GM04503 (cell line): ENCODE data around the gene DNAJC3.
"Not testable (repeated sequence)": the region's sequence is repeated elsewhere in the genome, so short reads cannot be mapped to it uniquely, and the experiment has no call there.

Source experiments
- DNase-seq: peaks from one replicate; pipeline ENCODE4 v3.0.0-alpha.2; 2012; ENCODE audit warnings: low read depth

The DNAJC3 gene, protein sequence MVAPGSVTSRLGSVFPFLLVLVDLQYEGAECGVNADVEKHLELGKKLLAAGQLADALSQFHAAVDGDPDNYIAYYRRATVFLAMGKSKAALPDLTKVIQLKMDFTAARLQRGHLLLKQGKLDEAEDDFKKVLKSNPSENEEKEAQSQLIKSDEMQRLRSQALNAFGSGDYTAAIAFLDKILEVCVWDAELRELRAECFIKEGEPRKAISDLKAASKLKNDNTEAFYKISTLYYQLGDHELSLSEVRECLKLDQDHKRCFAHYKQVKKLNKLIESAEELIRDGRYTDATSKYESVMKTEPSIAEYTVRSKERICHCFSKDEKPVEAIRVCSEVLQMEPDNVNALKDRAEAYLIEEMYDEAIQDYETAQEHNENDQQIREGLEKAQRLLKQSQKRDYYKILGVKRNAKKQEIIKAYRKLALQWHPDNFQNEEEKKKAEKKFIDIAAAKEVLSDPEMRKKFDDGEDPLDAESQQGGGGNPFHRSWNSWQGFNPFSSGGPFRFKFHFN

DNA sequence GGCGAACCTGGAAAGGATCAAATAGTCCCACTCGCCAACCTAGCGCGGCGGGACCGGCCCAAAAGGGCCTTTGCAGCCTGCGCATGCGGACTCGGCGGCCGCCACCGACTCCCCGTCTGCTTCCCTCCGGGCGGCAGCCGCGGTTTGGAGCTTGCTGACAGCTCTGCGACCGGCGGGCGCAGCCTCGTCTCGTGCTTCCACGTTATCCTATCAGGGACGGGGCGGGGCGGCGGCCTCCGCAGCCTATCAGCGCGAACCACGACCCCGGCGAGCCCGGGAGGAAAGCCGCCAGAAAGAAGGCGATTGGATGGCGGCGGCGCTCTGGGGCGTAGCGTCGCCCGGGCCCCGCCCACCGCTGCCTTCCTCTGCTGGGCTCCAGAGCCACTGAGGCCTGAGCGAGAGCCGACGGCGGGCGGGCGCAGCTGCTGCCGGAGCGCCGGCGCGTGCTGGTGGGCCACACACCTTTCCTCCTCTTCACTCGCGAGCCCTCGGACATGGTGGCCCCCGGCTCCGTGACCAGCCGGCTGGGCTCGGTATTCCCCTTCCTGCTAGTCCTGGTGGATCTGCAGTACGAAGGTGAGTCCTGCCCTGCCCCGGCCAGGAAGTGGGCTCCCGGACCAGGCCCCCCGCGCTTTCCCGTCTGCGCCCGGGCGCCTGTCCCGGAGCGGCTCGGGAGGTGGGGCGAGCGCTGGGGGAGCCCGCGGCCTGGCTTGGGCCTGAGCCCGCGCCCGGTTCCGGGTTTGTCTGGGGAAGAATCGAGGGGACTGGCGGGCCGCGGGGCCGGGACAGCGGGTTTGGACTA is at the start of gene DNAJC3:
TSS of gene DNAJC3 (plus strand) at position 378 of the 802 bp plus-strand sequence. CDS start at position 495, 117 bp downstream.
- DNase-seq, result peak; percentile 83

DNA sequence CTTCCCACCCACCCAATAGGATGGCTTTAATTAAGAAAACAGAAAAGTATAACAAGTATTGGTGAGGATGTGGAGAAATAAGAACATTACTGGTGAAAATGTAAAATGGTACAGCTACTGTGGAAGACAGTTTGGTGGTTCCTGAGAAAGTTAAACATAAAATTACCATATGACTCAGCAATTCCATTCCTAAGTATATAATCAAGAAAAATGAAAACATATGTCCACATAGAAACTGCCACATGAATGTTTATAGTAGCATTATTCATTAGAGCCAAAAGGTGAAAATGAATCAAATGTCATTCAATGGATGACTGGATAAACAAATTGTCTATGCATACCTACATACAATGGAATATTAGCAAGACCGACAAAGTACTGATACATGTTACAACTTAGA is 49.3 kb upstream of the DNAJC3 start:
- DNase-seq, result peak; percentile 19

DNA sequence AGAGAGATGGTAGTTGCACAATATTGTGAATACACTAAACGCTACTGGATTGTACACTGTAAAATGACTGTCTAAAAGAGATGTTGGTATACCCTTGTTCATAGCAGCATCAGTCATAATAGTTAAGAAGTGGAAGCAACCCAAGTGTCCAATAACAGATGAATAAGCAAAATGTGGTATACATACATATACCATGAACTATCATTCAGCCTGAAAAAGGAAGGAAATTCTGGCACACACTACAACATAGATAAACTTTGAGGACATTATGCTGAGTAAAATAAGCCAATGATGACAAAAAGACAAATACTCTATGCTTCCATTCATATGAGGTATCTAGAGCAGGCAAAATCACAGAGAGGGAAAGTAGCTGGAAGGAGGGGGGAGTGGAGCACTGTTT is 48.5 kb upstream of the DNAJC3 start:
- no peak for DNase-seq

DNA sequence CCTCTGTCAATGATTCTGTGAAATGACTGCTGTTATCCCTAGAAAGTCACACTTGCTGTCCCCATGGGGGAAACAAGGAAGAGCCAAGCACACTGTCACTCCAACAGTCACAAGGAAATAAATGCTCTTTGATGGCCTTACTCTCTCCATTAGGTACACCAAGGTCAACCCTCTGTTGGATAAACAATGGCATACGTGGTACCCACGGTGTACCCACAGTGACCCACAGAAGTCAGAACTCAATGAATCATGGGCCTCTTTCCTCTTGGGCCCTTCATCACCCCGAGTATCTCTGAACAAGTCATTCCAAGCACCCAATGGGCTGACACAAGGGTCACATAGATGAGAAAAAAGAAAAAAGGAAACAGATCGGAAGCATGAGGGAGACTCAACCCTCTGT is 47.9 kb upstream of the DNAJC3 start:
- DNase-seq, result no peak

DNA sequence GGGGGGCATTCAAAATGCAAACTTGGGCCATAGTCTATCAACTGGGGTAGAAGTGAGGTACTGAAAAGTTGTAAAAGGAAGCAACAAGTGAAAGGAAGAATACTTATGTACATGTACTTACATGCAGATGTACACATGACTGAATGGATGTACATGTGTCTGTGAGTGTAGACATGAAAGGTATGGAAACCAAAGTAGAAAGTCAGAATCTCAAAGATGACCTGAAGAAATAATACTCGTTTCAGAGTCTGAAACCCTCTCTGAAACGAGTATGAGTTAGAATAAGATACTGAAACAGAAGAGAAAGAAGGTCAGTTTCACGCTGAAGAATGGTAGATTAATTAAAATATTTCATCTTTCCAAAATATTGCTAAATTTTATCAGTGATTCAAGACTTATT is 46.3 kb upstream of the DNAJC3 start:
- no peak for DNase-seq

DNA sequence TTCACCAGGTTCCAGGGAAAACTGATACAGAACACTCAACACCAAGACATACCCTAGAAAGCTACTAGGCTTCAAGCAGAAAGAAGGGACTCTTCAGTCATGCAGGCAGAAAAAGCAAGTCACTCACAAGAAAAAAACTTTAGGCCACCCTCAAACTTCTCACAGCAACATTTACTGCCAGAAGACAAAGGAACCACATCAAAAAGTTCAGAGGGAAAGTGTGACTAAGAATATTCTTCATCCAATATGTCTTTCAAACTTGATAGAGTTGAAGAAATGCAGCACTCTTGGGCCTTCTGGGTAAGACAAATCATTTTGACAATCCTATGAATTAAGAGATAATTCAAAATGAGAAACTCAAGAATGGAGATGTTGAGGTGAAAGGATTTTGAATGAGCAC is 40.1 kb upstream of the DNAJC3 start:
- no peak for DNase-seq

DNA sequence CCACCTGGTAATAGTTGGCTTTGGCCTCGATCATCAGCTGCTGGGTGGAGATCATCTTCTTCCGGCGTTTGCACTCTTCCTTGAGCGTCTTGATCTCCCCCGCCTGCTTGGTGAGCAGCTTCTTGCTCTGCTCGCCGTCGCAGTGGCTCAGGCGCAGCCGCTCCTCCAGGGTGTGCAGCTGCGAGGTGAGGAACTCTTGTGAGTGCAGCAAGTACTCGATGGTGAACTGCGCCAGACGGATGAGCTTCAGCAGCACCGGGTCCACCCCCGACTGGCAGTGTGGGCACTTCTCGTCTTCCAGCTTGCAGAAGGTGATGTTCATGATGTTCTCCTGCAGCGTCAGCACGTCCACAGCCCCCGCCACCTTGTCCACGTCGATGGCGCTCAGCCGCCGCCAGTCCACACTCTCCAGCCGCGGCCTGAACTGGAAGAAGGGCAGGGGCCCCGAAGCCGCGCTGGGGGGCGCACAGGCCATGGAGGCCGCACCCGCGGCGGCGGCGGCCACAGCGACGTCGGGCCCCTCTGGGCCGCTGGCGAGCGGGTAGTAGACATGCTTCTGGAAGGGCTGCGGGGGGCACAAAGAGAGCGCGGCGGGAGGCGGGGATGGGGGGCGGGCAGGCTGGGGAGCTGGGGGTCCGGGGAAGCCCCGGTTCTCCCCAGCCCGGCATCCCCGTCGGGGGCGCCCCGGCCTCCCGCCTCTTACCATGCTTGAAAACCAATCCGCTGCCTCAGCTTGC is 35.5 kb upstream of the DNAJC3 start:
- no peak for DNase-seq

DNA sequence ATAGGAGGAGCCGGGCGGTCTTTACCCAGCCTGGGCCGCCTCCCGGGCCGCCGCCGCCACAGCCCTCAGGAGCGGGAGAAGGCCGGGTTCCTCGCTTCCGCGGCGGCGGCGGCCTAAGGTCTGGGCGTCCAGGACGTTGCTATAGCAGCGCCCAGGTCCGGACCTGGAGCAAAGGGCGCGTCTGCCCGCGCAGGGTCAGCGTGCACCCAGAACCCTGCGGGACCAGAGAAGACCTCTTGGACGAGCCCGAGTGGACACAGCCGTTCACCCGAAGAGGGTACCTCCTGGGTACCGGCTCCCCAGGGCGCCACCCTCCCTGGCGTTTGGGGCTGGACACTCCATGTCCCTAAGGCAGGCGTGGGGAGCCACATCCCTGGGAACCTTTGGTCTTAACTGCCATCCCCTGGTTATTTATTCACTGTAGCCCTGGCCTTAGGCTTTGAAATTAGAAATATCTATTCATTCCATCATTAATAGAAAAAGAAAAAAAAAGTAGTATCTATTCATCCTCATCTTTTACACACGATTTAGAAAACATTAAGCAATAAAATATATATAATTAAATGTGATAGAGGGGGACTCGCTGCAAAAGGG is 34.8 kb upstream of the DNAJC3 start:
- no peak for DNase-seq

DNA sequence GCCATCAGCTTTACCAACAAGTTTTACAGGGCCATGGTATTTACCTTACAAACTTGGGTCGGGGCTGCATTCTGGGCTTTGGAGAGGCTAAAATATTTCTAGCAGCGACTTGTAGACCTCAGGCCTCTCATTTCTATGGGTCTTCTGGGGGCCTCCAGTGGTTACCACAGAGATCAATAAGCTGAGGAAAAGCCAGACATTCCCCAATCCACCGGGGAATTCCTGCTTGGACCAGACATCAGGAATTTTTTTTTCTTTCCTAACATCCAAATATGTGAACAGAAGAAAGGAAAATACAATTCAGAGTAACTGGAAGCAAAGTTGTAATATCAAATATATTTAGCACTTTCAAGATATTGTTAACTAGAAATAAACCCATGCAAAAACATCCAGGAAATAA is 33.9 kb upstream of the DNAJC3 start:
- no peak for DNase-seq

DNA sequence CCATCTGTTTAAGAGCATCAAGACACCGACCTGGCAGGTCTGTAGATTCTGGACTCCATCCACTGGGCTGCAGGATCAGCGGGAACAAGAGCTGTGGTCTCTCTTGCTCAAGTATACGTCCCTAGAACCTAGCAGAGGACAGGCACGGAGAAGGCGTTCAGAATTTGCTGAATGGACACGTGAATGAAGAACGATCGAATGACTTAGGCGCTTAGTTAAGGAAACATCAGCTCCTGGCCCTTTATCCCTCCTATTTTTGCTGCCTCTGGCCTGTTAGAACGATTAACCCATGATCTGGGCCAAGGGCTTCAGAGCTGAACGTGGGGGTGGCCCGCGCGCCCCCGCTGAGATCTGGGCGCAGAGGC is 33.4 kb upstream of the DNAJC3 start:
- no peak for DNase-seq

DNA sequence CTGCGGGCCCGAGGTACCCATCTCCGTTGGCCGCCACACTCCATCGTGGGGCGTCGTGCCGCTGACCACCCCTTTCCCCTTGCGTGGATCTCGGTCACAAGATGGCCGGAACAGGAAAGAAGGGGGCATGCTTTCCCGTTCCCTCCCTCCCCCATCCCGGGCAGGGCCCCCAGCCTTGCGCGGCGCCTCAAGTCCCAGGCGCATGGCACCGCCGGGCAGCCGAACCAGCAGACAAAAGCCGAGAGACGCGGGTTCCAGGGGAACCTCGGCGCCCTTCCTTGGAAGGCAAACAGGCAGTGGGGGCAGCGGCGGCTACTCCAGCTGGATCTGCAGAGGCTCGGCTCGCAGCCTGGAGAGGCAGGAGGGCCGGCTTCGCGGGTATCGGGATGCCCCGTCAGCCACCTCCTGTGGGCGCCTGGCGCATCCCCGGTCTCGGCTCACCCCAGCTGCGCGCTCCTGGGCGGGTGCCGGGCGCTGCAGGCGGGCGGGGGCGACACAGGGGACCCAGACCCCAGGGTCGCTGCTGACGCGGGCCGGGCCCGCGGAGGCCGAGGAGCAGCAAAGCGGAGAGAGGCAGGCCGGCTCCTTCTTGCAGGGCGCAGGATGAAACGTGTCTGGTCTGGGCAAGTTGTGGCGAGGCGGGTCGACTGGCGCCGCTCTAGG is 32.9 kb upstream of the DNAJC3 start:
- no peak for DNase-seq

DNA sequence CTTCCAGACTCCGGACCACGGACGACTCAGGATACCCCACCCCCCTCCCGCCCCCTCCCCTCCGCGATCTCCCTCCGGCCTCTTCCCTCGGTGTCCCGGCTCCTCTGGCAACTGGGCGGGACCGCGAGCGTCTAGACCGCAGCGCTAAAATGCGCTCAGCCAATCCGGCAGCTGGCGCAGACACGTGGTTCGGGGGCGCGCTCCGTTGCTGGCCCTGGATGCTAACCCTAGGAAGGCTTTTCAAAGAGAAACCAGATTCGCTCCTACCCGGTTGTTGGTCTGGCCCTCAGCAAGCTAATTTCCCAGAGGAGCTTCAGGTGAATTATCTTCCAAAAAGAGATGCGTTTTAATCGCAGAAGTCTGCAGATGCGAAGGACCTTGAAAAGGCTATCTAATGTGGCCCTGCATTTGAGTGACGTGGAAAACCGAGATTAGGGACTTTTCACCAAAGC is 32.3 kb upstream of the DNAJC3 start, which contains the start of gene DZIP1:
TSS of gene DZIP1 (minus strand) at position 106 of the 452 bp plus-strand sequence. CDS start 2,677 bp downstream, outside the sequence.
- DNase-seq, result peak; percentile 42

DNA sequence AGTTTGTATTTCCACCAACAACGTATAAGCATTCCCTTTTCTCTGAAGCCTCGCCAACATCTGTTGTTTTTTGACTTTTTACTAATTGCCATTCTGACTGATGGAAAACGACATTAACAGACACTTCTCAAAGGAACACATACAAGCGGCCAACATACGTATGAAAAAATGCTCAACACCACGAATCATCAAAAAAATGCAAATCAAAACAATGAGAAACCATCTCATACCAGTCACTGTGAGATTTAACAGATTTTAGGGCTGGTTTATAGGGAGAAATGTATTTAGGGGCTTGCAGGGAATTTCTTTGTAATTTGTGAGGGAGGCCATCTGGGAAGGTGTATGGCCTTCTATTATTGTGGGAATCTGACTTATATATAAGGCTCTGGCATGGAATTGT is 29.6 kb upstream of the DNAJC3 start:
- DNase-seq, result no peak

DNA sequence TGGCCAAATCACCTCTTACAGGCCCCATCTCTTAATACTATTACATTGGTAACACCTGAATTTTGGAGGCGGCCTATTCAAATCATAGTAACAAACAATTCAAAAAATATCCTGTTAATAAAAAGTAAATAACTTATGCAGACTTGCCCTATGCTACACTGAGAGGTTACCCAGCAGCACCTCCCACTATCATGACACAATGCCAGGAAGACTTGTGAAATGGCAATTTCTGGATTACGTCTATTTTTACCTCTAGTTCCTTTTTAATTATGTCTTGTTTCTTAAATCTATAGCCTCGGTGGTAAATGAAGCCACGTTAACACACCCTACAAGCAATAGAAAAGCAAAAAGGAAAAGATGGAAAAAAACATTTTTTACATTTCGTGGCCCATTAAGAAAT is 26.2 kb upstream of the DNAJC3 start:
- no peak for DNase-seq

DNA sequence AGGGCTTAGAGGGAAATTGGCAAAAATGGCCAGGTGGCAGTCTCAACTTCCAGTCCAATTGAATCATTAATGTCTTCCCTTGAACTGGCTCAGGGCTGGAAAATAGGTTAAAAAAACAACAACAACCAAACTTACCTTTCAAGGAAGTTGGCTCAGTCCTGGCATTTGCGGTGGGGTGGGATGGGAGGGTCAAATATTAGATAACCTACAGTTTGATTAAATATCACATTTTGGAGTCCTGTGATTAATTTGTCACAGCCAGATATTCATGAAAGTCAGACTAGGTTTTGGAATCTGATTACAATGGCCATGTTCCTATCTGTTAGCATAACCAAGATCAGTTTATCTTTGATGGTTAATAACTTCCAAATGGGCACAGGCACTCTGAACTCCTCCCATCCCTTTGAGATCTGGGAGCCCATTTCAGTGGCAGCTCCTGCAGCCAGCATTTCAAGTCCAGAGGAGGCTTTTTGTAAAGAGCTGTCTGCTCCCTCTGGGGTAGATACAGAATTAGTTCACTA is 24.6 kb upstream of the DNAJC3 start:
- DNase-seq, result no peak

DNA sequence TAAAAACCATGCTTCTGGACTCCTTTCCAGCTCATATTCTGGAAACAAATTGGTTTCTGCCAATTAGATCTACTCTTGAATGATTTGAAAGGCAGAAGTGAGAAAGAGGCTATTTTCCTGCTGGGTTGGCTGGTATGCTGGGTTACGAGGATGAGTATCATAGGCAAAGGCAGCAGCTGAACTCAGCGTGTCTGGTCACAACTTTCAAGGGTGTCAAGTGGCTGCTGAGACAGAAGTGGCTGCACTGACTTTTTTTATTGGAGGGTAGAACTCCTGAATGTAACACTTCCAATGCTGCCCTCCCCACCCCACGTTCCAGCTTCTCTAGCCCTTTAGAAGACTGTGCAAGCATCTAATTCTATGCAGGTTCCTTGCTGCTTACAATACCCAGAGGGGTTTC is 24.1 kb upstream of the DNAJC3 start:
- no peak for DNase-seq

DNA sequence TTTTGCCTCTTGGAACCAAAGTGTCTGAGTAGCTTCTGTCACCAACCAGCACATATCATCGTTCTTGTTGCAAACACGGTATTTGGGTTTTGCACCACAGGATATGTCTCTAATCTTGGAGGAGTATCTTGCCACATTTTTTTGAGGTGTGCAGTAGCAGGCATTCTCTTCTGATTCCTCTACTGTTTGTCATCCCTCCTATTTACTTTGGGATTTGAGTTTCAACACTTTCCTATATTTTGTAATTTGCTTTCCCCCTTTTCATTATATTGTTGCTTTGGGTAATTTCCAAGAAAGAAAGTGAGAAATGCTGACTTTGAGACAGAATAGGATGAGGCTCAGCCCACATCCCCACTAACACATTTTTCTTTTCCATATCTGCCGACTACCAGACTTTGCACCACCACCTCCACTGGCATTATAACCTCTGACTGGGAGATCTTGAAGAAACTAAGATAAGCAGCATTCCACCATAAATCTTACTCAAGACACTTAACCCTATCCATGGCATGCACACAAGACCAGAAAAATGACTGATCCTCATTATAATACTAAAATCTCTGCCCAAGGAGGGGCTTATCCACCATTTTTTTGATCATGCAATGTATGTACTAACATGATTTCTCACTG is 20.4 kb upstream of the DNAJC3 start:
- DNase-seq, result no peak

DNA sequence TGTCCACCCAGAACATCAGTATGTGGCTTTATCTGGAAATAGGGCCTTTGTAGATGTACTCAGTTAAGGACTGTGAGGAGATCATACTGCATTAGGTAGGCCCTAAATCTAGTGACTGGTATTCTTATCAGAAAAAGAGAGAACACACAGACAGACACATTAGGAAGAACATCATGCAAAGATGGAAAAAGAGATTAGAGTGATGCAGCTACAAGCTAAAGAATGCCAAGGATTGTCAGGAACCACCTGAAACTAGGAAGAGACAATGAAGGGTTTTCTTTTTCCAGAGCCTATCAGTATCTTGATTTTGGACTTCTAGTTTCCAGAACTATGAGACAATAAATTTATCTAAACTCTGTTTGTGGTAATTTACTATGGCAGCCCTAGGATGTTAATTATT is 17.4 kb upstream of the DNAJC3 start:
- DNase-seq, result no peak

DNA sequence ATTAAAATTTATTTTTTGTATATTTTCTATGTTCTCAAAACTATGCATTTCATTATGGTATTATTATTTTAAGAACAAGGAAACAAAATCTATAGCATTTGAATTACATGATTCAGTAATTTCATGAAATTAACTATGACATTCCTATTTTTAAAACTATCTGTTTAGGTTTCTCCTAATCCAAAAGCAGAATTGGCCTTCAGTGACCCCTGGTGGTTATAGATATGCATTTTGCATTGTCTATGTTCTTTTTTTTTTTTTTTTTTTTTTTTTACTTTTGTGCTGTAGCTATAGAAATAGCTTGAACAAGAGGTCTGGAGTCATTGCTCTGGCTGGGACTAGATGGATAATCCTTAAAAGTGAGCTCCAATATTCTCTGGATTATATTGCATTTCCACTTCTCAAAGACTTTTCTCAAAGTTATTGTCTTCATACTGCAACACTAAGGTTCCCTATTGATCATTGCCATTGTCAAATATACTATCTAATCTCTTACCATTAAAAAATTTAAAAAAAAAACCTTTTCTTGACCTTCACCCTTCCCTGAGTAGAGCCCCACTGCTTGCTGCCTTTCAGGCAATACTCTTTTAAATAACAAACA is 15.9 kb upstream of the DNAJC3 start:
- no peak for DNase-seq

DNA sequence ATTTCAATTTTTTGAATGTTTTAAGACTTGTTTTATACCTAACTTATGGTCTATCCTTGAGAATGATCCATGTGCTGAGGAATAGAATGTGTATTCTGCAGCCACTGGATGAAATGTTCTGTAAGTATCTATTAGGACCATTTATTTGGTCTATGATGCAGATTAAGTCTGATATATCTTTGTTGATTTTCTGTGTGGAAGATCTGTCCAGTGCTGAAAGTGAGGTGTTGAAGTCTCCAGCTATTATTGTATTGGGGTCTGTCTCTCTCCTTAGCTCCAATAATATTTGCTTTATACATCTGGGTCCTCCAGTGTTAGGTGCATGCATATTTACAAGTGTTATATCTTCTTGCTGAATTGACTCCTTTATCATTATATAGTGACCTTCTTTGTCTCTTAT is 9.7 kb upstream of the DNAJC3 start:
- not testable (repeated sequence) for DNase-seq
